Osteocyte (in vitro differentiated cells): Measurements from ENCODE around the gene ME2. TPM values are rescaled to one million over a fixed set of nuclear protein-coding genes. Genes with fewer than 3 reads are reported as not detected.

ENCODE experiments used
- DNase-seq: peaks from one replicate; pipeline ENCODE4 v3.0.0; 2021; ENCODE audit warnings: mixed read lengths; ENCODE audit not compliant: unreplicated experiment; ENCODE audit errors: extremely low spot score
- H3K27ac Mint-ChIP-seq: one replicate; pipeline ENCODE4 v1.8.0; 2021; ENCODE audit warnings: mild to moderate bottlenecking, mixed read lengths; ENCODE audit not compliant: unreplicated experiment
- H3K27me3 Mint-ChIP-seq: one replicate; pipeline ENCODE4 v1.8.0; 2021; ENCODE audit warnings: mixed read lengths; ENCODE audit not compliant: unreplicated experiment
- H3K36me3 Mint-ChIP-seq: one replicate; pipeline ENCODE4 v1.8.0; 2021; ENCODE audit warnings: mixed read lengths; ENCODE audit not compliant: unreplicated experiment
- H3K4me1 Mint-ChIP-seq: one replicate; pipeline ENCODE4 v1.8.0; 2021; ENCODE audit warnings: mixed read lengths; ENCODE audit not compliant: unreplicated experiment
- H3K4me3 Mint-ChIP-seq: one replicate; pipeline ENCODE4 v1.8.0; 2021; ENCODE audit warnings: mild to moderate bottlenecking, moderate library complexity, mixed read lengths; ENCODE audit not compliant: unreplicated experiment
- H3K9me3 Mint-ChIP-seq: one replicate; pipeline ENCODE4 v1.8.0; 2021; ENCODE audit warnings: mixed read lengths; ENCODE audit not compliant: unreplicated experiment
- total RNA-seq: library from RNA; stranded (reverse); gene quantifications from 2 replicates; pipeline ENCODE4 v1.2.1, GENCODE V29; 2021
- TF ChIP-seq, protein P1 (sequence below): fragments of 200-600 bp; sonication (generic); IDR thresholded peaks from 2 replicates; pipeline ENCODE4 v1.5.0; 2021; ENCODE audit warnings: antibody characterized with exemption, mild to moderate bottlenecking, moderate library complexity

The ME2 gene
- total RNA-seq, 1 donor from 2014 or later: 31.8 TPM

DNA sequence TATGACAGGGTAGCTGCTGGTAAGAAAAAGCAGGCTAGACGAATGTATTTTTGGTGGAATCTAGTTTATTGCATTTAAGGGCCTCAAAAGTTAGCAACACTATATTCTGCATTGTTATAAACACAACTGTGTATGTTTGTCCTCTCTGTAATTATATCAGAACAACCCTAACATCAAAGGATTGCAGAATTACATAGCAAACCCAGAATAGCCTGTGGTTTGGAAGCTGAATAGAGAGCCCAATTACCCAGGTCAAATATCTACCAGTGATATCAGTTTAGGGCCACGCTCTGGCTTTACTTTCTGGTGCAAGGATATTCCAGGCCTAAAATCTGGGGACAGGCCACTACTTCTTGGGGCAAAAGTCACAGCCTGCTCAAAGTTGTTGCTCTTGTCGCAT, 34.0 kb upstream of the ME2 start:
- DNase-seq: no peak
- Mint-ChIP-seq H3K27ac (no peak overlapping the region), H3K27me3 (peaks cover 22% of the 10 kb centered on the region), H3K4me3 (no peak overlapping the region), H3K36me3 (no peaks in the 10 kb centered on the region), H3K4me1 (no peaks in the 10 kb centered on the region), H3K9me3 (no peaks in the 10 kb centered on the region)
- TF ChIP-seq, protein P1, sequence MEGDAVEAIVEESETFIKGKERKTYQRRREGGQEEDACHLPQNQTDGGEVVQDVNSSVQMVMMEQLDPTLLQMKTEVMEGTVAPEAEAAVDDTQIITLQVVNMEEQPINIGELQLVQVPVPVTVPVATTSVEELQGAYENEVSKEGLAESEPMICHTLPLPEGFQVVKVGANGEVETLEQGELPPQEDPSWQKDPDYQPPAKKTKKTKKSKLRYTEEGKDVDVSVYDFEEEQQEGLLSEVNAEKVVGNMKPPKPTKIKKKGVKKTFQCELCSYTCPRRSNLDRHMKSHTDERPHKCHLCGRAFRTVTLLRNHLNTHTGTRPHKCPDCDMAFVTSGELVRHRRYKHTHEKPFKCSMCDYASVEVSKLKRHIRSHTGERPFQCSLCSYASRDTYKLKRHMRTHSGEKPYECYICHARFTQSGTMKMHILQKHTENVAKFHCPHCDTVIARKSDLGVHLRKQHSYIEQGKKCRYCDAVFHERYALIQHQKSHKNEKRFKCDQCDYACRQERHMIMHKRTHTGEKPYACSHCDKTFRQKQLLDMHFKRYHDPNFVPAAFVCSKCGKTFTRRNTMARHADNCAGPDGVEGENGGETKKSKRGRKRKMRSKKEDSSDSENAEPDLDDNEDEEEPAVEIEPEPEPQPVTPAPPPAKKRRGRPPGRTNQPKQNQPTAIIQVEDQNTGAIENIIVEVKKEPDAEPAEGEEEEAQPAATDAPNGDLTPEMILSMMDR: no peak

DNA sequence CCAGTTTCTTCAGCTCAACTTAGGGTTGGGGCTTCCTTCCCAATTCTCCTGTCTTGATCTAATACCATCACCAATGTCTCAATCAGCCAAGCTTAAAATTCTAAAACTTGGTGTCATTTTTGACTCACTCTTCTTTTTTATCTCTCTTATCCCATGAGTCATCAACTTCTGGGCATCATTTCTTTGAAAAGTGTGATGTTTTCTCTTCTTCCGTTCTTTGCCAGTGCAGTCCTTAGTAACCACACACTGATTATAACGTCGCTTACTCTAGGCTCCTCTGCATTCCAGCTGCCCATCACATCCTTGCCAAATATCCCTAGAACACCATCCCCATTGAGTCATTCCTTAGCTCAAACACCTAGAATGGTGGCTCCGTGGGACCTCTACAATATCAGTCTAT, 31.7 kb upstream of the ME2 start:
- Mint-ChIP-seq H3K4me1 (no peaks in the 10 kb centered on the region), H3K36me3 (no peaks in the 10 kb centered on the region), H3K9me3 (no peaks in the 10 kb centered on the region), H3K27ac (no peak overlapping the region), H3K4me3 (no peak overlapping the region), H3K27me3 (peaks cover 16% of the 10 kb centered on the region)
- no peak for DNase-seq
- TF ChIP-seq, protein P1: no peak

DNA sequence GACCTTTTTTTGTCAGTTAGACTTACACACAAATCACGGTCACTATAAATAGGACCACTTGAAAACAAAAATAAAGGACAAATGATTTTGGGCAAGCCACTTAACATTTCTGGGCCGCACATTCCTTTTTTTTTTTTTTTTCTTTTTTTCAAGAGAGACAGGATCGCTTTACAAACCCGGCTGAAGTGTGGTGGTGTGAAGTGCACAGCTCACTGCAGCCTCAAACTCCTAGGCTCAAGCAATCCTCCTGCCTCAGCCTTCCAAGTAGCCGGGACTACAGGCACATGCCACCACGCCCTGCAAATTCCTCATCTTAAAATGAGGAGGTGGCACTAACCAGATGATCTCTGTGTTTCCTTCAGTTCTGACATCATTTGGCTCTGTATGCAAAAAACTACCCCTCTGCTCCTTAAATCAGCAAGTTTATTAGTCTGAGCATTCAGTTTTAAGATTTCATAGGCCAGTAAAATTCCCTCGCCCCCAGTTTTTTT, 30.8 kb upstream of the ME2 start:
- Mint-ChIP-seq H3K4me3 (no peak overlapping the region), H3K27me3 (peaks cover 23% of the 10 kb centered on the region), H3K4me1 (no peaks in the 10 kb centered on the region), H3K9me3 (no peaks in the 10 kb centered on the region), H3K36me3 (no peaks in the 10 kb centered on the region), H3K27ac (no peak overlapping the region)
- TF ChIP-seq, protein P1: no peak
- no peak for DNase-seq

DNA sequence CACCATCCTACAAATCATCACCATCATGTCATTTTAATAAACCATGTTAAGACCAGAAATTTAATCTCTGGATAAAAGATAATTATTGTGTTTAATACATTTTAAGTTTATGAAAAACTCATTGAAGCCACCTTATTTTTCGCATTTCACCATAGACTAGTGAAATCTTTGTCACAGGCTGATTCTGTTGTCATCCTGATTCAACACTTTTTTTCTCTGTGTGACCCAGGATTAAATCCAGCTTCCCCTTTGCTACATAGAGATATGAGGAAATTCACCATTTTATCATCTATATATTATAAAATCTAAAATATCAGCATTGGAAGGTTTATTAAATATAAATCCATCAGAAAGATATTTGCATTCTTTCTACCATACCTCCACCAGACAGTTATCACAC, 29.9 kb upstream of the ME2 start:
- Mint-ChIP-seq H3K9me3 (no peaks in the 10 kb centered on the region), H3K36me3 (no peaks in the 10 kb centered on the region), H3K27ac (no peak overlapping the region), H3K4me3 (no peak overlapping the region), H3K27me3 (peaks cover 27% of the 10 kb centered on the region), H3K4me1 (no peaks in the 10 kb centered on the region)
- DNase-seq: no peak
- TF ChIP-seq, protein P1: no peak

DNA sequence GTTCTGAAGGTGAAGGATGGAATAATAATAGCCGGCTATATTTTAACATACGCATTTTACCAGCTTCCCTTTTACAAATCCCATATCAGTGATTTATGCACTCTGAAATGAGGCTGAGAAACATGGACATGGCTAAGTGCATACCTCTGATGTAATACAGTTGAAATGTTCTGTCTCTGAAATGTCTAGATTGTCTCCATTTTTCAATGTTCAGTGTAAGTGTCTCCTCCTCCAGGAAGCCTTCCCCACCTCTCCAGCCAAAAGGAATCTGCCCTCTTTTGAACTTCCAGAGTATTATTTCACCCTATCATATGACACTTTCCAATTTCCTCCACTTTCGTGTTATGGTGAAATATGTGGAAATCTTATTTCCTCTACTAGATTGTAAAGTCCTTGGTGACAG, 29.5 kb upstream of the ME2 start:
- no peak overlapping the region for H3K27ac Mint-ChIP-seq
- H3K9me3 Mint-ChIP-seq: no peaks in the 10 kb centered on the region

More for the DNA sequence above, 29.5 kb upstream of the ME2 start:
- Mint-ChIP-seq H3K36me3 (peaks cover 2% of the 10 kb centered on the region), H3K4me3 (no peak overlapping the region), H3K27me3 (peaks cover 30% of the 10 kb centered on the region), H3K4me1 (no peaks in the 10 kb centered on the region)
- TF ChIP-seq, protein P1: no peak
- DNase-seq: no peak
